Measurements from ENCODE around the gene RXRA.

DNA sequence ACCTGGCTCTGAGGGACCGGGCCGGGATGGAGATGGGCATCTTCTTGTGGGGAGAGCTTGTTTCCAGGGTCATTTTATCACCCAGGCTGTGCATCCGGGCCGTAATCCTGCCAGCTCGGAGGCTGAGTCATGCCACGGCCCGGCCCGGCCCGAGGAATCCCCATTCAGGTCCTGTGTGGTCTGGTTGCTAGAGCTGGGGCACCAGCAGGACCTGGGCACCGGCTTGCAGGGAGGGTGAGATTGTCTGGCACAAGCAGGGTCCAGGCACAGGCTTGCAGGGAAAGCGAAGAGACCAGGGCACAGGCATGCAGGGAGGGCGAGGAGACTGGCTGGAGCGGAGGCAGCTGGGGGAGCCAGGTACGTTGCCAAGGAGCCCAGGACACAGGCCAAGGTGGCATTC is 106.8 kb downstream of the RXRA start:
- TF ChIP-seq, protein P1, sequence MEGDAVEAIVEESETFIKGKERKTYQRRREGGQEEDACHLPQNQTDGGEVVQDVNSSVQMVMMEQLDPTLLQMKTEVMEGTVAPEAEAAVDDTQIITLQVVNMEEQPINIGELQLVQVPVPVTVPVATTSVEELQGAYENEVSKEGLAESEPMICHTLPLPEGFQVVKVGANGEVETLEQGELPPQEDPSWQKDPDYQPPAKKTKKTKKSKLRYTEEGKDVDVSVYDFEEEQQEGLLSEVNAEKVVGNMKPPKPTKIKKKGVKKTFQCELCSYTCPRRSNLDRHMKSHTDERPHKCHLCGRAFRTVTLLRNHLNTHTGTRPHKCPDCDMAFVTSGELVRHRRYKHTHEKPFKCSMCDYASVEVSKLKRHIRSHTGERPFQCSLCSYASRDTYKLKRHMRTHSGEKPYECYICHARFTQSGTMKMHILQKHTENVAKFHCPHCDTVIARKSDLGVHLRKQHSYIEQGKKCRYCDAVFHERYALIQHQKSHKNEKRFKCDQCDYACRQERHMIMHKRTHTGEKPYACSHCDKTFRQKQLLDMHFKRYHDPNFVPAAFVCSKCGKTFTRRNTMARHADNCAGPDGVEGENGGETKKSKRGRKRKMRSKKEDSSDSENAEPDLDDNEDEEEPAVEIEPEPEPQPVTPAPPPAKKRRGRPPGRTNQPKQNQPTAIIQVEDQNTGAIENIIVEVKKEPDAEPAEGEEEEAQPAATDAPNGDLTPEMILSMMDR (IDR thresholded peaks at IDR 0.05): no peak
- TF ChIP-seq TAF1 (IDR thresholded peaks at IDR 0.05; ENCODE audit: borderline replicate concordance, low read depth, low read length) (no peak), GABPA (IDR thresholded peaks at IDR 0.05; ENCODE audit: low read depth) (no peak), JUND (IDR thresholded peaks at IDR 0.05) (no peak; the same call in 1 of the 2 replicates), FOXM1 (IDR thresholded peaks at IDR 0.05; ENCODE audit: low read depth) (no peak), EP300 (IDR thresholded peaks at IDR 0.05; ENCODE audit: borderline replicate concordance in 1 of 2, low read depth in 1 of 2, low read length in 1 of 2) (no peak), SMC3 (IDR thresholded peaks at IDR 0.05; ENCODE audit: low read depth, low read length) (no peak), FOXJ3 (CRISPR knock-in tag; IDR thresholded peaks at IDR 0.05) (no peak)
- TF ChIP-seq, protein P2, sequence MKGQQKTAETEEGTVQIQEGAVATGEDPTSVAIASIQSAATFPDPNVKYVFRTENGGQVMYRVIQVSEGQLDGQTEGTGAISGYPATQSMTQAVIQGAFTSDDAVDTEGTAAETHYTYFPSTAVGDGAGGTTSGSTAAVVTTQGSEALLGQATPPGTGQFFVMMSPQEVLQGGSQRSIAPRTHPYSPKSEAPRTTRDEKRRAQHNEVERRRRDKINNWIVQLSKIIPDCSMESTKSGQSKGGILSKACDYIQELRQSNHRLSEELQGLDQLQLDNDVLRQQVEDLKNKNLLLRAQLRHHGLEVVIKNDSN (IDR thresholded peaks at IDR 0.05; ENCODE audit: borderline replicate concordance, low read depth): no peak
